IMR-90 (cell line): ENCODE results near the gene CUBN. TPM values are rescaled to one million over a fixed set of nuclear protein-coding genes. Genes with fewer than 3 reads are reported as not detected.
A peak's percentile ranks its signal among the peaks of the same experiment; 100 is the strongest.

Experiments
- ATAC-seq: fragments of 200-7000 bp; cut with Tn5 transposase; 2 replicates; pipeline ENCODE4 v1.9.1; 2020; ENCODE audit warnings: low read depth, mild to moderate bottlenecking, moderate library complexity
- BruUV-seq: library from RNA; stranded (reverse); fragments of 400-500 nt; replicated peaks from 2 replicates; lab custom pipeline; 2021; lab: Mats Ljungman, UMichigan
- CTCF ChIA-PET: fragments of 300-600 bp; formaldehyde crosslinking; extraction: SDS; loops from one replicate; lab custom pipeline; 2021; ENCODE audit warnings: antibody characterized with exemption; lab: Yijun Ruan, JAX
- POLR2A ChIA-PET: fragments of 300-600 bp; sonication (Branson Sonifier 250); formaldehyde crosslinking; loops from one replicate; lab custom pipeline; 2022; ENCODE audit warnings: antibody characterized with exemption; ENCODE audit not compliant: unreplicated experiment; lab: Charles Lee
- DNase-seq: peaks from one replicate; pipeline ENCODE4 v3.0.0; 2013
- H2AFZ ChIP-seq: replicated peaks from 2 replicates; pipeline ENCODE3; 2013; ENCODE audit warnings: low read length, mild to moderate bottlenecking; ENCODE audit not compliant: poor library complexity
- H2AK5ac ChIP-seq: 2 replicates; pipeline ENCODE4 v1.6.1; 2013; ENCODE audit warnings: low read depth, low read length, inconsistent platforms
- H2AK9ac ChIP-seq: replicated peaks from 2 replicates; pipeline ENCODE3; 2013; ENCODE audit warnings: mild to moderate bottlenecking, low read depth, low read length, moderate library complexity; ENCODE audit not compliant: poor library complexity
- H2BK120ac ChIP-seq: 2 replicates; pipeline ENCODE4 v1.6.1; 2013; ENCODE audit warnings: low read depth, low read length, inconsistent platforms
- H2BK15ac ChIP-seq: 3 replicates; pipeline ENCODE4 v1.6.1; 2013; ENCODE audit warnings: low read depth, low read length, inconsistent platforms
- H2BK20ac ChIP-seq: 2 replicates; pipeline ENCODE4 v1.6.1; 2013; ENCODE audit warnings: low read depth, mild to moderate bottlenecking, inconsistent platforms, low read length, moderate library complexity
- H2BK5ac ChIP-seq: 2 replicates; pipeline ENCODE4 v1.6.1; 2013; ENCODE audit warnings: mild to moderate bottlenecking, low read depth, low read length, inconsistent platforms; ENCODE audit not compliant: poor library complexity, severe bottlenecking
- H3K14ac ChIP-seq: replicated peaks from 2 replicates; pipeline ENCODE4 v1.6.1; 2013; ENCODE audit warnings: low read depth, low read length, inconsistent platforms
- H3K18ac ChIP-seq: 2 replicates; pipeline ENCODE4 v1.6.1; 2013; ENCODE audit warnings: low read depth, low read length, control low read depth
- H3K23ac ChIP-seq: 2 replicates; pipeline ENCODE4 v1.6.1; 2013; ENCODE audit warnings: low read depth, low read length, inconsistent platforms
- H3K27ac ChIP-seq: 2 replicates; pipeline ENCODE4 v1.5.1; 2013; ENCODE audit warnings: mild to moderate bottlenecking, control low read depth, low read length; ENCODE audit not compliant: insufficient read depth
- H3K27me3 ChIP-seq: 2 replicates; pipeline ENCODE4 v1.6.1; 2013; ENCODE audit warnings: low read length; ENCODE audit not compliant: control insufficient read depth, insufficient read depth
- H3K36me3 ChIP-seq: 2 replicates; pipeline ENCODE4 v1.6.1; 2013; ENCODE audit warnings: low read length, mixed read lengths; ENCODE audit not compliant: control insufficient read depth, insufficient read depth
- H3K4ac ChIP-seq: 2 replicates; pipeline ENCODE4 v1.6.1; 2013; ENCODE audit warnings: low read depth, low read length, inconsistent platforms
- H3K4me1 ChIP-seq: 2 replicates; pipeline ENCODE4 v1.6.1; 2013; ENCODE audit warnings: low read length, mixed read lengths; ENCODE audit not compliant: control insufficient read depth, insufficient read depth
- H3K4me2 ChIP-seq: 2 replicates; pipeline ENCODE4 v1.6.1; 2013; ENCODE audit warnings: low read depth, mild to moderate bottlenecking, control low read depth, low read length, moderate library complexity
- H3K4me3 ChIP-seq: 2 replicates; pipeline ENCODE4 v1.5.1; 2013; ENCODE audit warnings: low read depth, mild to moderate bottlenecking, control low read depth, low read length, moderate library complexity; ENCODE audit not compliant: insufficient read depth
- H3K56ac ChIP-seq: 2 replicates; pipeline ENCODE4 v1.6.1; 2013; ENCODE audit warnings: low read length, inconsistent platforms; ENCODE audit not compliant: insufficient read depth; ENCODE audit errors: extremely low read depth
- H3K79me1 ChIP-seq, 2 experiments: 2 replicates each; pipeline ENCODE4 v1.6.1; 2013; ENCODE audit warnings: low read length in 2 of 2, inconsistent platforms in 1 of 2, low read depth in 1 of 2
- H3K9ac ChIP-seq: 2 replicates; pipeline ENCODE4 v1.6.1; 2013; ENCODE audit warnings: low read depth, low read length, control low read depth
- H3K9me1 ChIP-seq: 2 replicates; pipeline ENCODE4 v1.6.1; 2013; ENCODE audit warnings: low read length, inconsistent platforms; ENCODE audit not compliant: insufficient read depth
- H3K9me3 ChIP-seq: 2 replicates; pipeline ENCODE4 v1.6.1; 2013; ENCODE audit warnings: low read length; ENCODE audit not compliant: control insufficient read depth, insufficient read depth
- H4K20me1 ChIP-seq: 2 replicates; pipeline ENCODE4 v1.6.1; 2013; ENCODE audit warnings: low read length, inconsistent platforms; ENCODE audit not compliant: insufficient read depth
- H4K5ac ChIP-seq: 2 replicates; pipeline ENCODE4 v1.6.1; 2013; ENCODE audit warnings: mild to moderate bottlenecking, low read depth, low read length, control low read depth
- H4K8ac ChIP-seq, 2 experiments: 2 replicates each; pipeline ENCODE4 v1.6.1; 2013; ENCODE audit warnings: low read depth in 2 of 2, low read length in 2 of 2, control low read depth in 1 of 2, inconsistent platforms in 1 of 2
- H4K91ac ChIP-seq: 2 replicates; pipeline ENCODE4 v1.6.1; 2013; ENCODE audit warnings: low read depth, low read length, inconsistent platforms; ENCODE audit not compliant: insufficient read depth
- BHLHE40 ChIP-seq: fragments of 150-350 bp; IDR thresholded peaks from 2 replicates; pipeline ENCODE4 v1.6.1; 2016; ENCODE audit warnings: mild to moderate bottlenecking, low read depth, low read length
- CEBPB ChIP-seq: IDR thresholded peaks from 2 replicates; pipeline ENCODE4 v1.6.1; 2012; ENCODE audit warnings: low read depth, low read length, improper control_type of control experiment
- CHD1 ChIP-seq: IDR thresholded peaks from 2 replicates; pipeline ENCODE4 v1.6.1; 2012; ENCODE audit warnings: low read depth, low read length, improper control_type of control experiment
- CTCF ChIP-seq: conservative IDR thresholded peaks from 2 replicates; pipeline ENCODE4 v1.5.1; 2012; ENCODE audit warnings: mild to moderate bottlenecking, low read depth, low read length, improper control_type of control experiment
- ELK1 ChIP-seq: fragments of 150-350 bp; IDR thresholded peaks from 2 replicates; pipeline ENCODE4 v1.6.1; 2016; ENCODE audit warnings: low read depth, mild to moderate bottlenecking, low read length, moderate library complexity, borderline replicate concordance
- FOS ChIP-seq: fragments of 150-350 bp; IDR thresholded peaks from 2 replicates; pipeline ENCODE4 v1.6.1; 2016; ENCODE audit warnings: low read depth, low read length
- MAFK ChIP-seq: IDR thresholded peaks from 2 replicates; pipeline ENCODE4 v1.6.1; 2012; ENCODE audit warnings: low read depth, low read length, improper control_type of control experiment
- MAZ ChIP-seq: IDR thresholded peaks from 2 replicates; pipeline ENCODE4 v1.6.1; 2012; ENCODE audit warnings: low read depth, mild to moderate bottlenecking, low read length, improper control_type of control experiment, moderate library complexity, borderline replicate concordance
- MXI1 ChIP-seq: IDR thresholded peaks from 2 replicates; pipeline ENCODE4 v1.6.1; 2012; ENCODE audit warnings: low read depth, mild to moderate bottlenecking, low read length, moderate library complexity, borderline replicate concordance
- NFE2L2 ChIP-seq: fragments of 150-350 bp; IDR thresholded peaks from 2 replicates; pipeline ENCODE4 v1.6.1; 2016; ENCODE audit warnings: low read depth, mild to moderate bottlenecking, low read length
- POLR2A ChIP-seq: IDR thresholded peaks from 2 replicates; pipeline ENCODE4 v1.6.1; 2012; ENCODE audit warnings: mild to moderate bottlenecking, low read depth, low read length
- RAD21 ChIP-seq: IDR thresholded peaks from 2 replicates; pipeline ENCODE4 v1.6.1; 2012; ENCODE audit warnings: low read length, improper control_type of control experiment
- RFX5 ChIP-seq: IDR thresholded peaks from 2 replicates; pipeline ENCODE4 v1.8.0; 2012; ENCODE audit warnings: low read depth, mild to moderate bottlenecking, low read length, moderate library complexity
- SMC3 ChIP-seq: fragments of 150-350 bp; IDR thresholded peaks from 2 replicates; pipeline ENCODE4 v1.6.1; 2016; ENCODE audit warnings: low read depth, mild to moderate bottlenecking, antibody characterized with exemption, low read length, moderate library complexity
- WGBS, 2 experiments: methylation state at CpG; one replicate each; pipeline versions ENCODE4 v1.1.5 to v1.1.7; 2013; ENCODE audit warnings: missing lambda C conversion rate in 2 of 2; ENCODE audit not compliant: insufficient read length in 1 of 2; ENCODE audit errors: extremely low coverage in 2 of 2; 5-methylcytosine and 5-hydroxymethylcytosine counted together
- dilution Hi-C: fragments of 300-500 bp; cut with HindIII; formaldehyde crosslinking; loops from one replicate; pipeline ENCODE4 v1.14.3; 2018; ENCODE audit warnings: low sequenced_read_pairs; ENCODE audit not compliant: unreplicated experiment
- in situ Hi-C: fragments of 300-500 bp; cut with MboI; formaldehyde crosslinking; loops from 3 replicates; pipeline ENCODE4 v1.14.3; 2019; ENCODE audit warnings: low sequenced_read_pairs, inconsistent platforms, mixed read lengths
- intact Hi-C: fragments of 100-400 bp; cut with micrococcal nuclease; formaldehyde crosslinking; loops from 2 replicates; pipeline ENCODE4 v1.10.0; 2022
- polyA plus RNA-seq, 3 experiments: library from polyadenylated mRNA; depleted of rRNA; stranded (reverse); fragments of >200 nt; gene quantifications; 2 replicates each; pipeline ENCODE4 v1.2.3, GENCODE V29; 2012; ENCODE audit warnings: low replicate concordance in 1 of 3
- total RNA-seq: library from RNA; depleted of rRNA; stranded (reverse); fragments of >200 nt; gene quantifications from 2 replicates; pipeline ENCODE4 v1.2.3, GENCODE V29; 2012

The CUBN gene
- total and polyA plus RNA-seq, 2 of the 4 experiments (the other 2 are of a cell fraction) = 0.19 to 0.54 TPM

GRCh38 chr10:17035446-17035845 lies 94.2 kb downstream of the CUBN start:
- Histone ChIP-seq H4K91ac (no peak overlapping the region), H2AK9ac (no peak overlapping the region), H3K9me3 (no peaks in the 10 kb centered on the region), H3K14ac (no peak overlapping the region), H3K4me2 (no peak overlapping the region), H2BK15ac (0 out of 3 replicates have a peak overlapping the region, but pooled peaks have one; percentile 54), H2AFZ (no peak overlapping the region), H3K4ac (no peak overlapping the region), H3K23ac (no peak overlapping the region), H4K8ac (no peak overlapping the region), H3K9ac (no peak overlapping the region), H2BK20ac (no peak overlapping the region), H2BK5ac (no peak overlapping the region), H4K5ac (no peak overlapping the region), H2BK120ac (no peak overlapping the region), H3K27me3 (no peaks in the 10 kb centered on the region), H3K36me3 (no peaks in the 10 kb centered on the region), H3K9me1 (no peaks in the 10 kb centered on the region), H3K4me1 (no peaks in the 10 kb centered on the region), H3K4me3 (no peak overlapping the region), H2AK5ac (no peak overlapping the region), H4K20me1 (no peaks in the 10 kb centered on the region), H3K79me1 (no peaks in the 10 kb centered on the region), H3K18ac (no peak overlapping the region), H3K27ac (no peak overlapping the region), H3K56ac (no peak overlapping the region)
- in situ Hi-C loops (no loop called here), intact Hi-C loops (no loop called here), dilution Hi-C loops (no loop called here)
- POLR2A ChIA-PET = no interaction called here
- TF ChIP-seq RFX5 (no peak), CEBPB (no peak), BHLHE40 (no peak), CHD1 (no peak), MXI1 (no peak), SMC3 (no peak), NFE2L2 (no peak), POLR2A (no peak), RAD21 (no peak), CTCF (no peak), MAFK (no peak), MAZ (no peak), ELK1 (no peak), FOS (no peak)
- ATAC-seq (no peak), DNase-seq (no peak)
- no TSS peak for BruUV-seq
- CTCF ChIA-PET = no interaction called here
- 100% methylated on average over 1 of the region's 1 CpG; no CpG with 5 or more reads in 1 of the 2 experiments for WGBS, 2 experiments
